Suprapubic skin (tissue), 4 donors: ENCODE results near the gene SSH3. TPM values are rescaled to one million over a fixed set of nuclear protein-coding genes. Genes with fewer than 3 reads are reported as not detected.

Experiments used
- DNase-seq, 2 donors: peaks; one replicate each; pipeline ENCODE4 v3.0.0-alpha.2; 2019; ENCODE audit warnings: low spot score in 2 of 2
- H3K27ac ChIP-seq: fragments of 200-600 bp; sonication (generic); one replicate; pipeline ENCODE4 v1.5.1; 2019
- H3K27me3 ChIP-seq: fragments of 200-600 bp; sonication (generic); one replicate; pipeline ENCODE4 v1.5.1; 2019
- H3K36me3 ChIP-seq: fragments of 200-600 bp; sonication (generic); one replicate; pipeline ENCODE4 v1.5.1; 2019
- H3K4me1 ChIP-seq: fragments of 200-600 bp; sonication (generic); one replicate; pipeline ENCODE4 v1.5.1; 2019
- H3K4me3 ChIP-seq: fragments of 200-600 bp; sonication (generic); one replicate; pipeline ENCODE4 v1.5.1; 2019; ENCODE audit warnings: mild to moderate bottlenecking
- H3K9me3 ChIP-seq: fragments of 200-600 bp; sonication (generic); one replicate; pipeline ENCODE4 v1.5.1; 2019
- CTCF ChIP-seq, 2 donors: fragments of 200-600 bp in 1 of 2; fragments of 450-650 bp in 1 of 2; sonication (generic) in 1 of 2; IDR thresholded peaks; one replicate each; pipeline ENCODE4 v1.5.1; 2016 to 2019; ENCODE audit warnings: antibody characterized with exemption in 2 of 2, mild to moderate bottlenecking in 1 of 2, moderate library complexity in 1 of 2
- EP300 ChIP-seq: sonication (generic); formaldehyde crosslinking; IDR thresholded peaks from one replicate; pipeline ENCODE4 v1.6.1; 2017; ENCODE audit warnings: antibody characterized with exemption
- POLR2A ChIP-seq, 2 donors: fragments of 450-650 bp; IDR thresholded peaks; one replicate each; pipeline ENCODE4 v1.6.1; 2017; ENCODE audit warnings: antibody characterized with exemption in 2 of 2, mild to moderate bottlenecking in 2 of 2, moderate library complexity in 2 of 2
- POLR2AphosphoS5 ChIP-seq, 3 donors: sonication (generic); formaldehyde crosslinking; IDR thresholded peaks; one replicate each; pipeline ENCODE4 v1.6.1; 2017; ENCODE audit warnings: antibody characterized with exemption in 3 of 3
- WGBS: methylation state at CpG from one replicate; pipeline ENCODE4 v1.1.5; 2018; 5-methylcytosine and 5-hydroxymethylcytosine counted together
- total RNA-seq, 4 donors: library from RNA; depleted of rRNA; stranded (reverse); fragments of >200 nt; gene quantifications; one replicate each; pipeline ENCODE4 v1.1.0, GENCODE V29; 2016

SSH3 gene
- total RNA-seq, 4 donors from 2014 or later = 49.4 to 107 (median 63.9) TPM

- H3K4me3 ChIP-seq = no peak overlapping the region
- peaks cover 78% of the 10 kb centered on the region for H3K36me3 ChIP-seq
- DNase-seq = peak in 1 of 2 donors; percentile 60
- H3K4me1 ChIP-seq = peaks cover 36% of the 10 kb centered on the region
- WGBS = 90% methylated on average over 13 of the region's 20 CpGs
- H3K27me3 ChIP-seq = no peaks in the 10 kb centered on the region
- TF ChIP-seq CTCF (IDR thresholded peaks at IDR 0.05) = no peak
- no peak for TF ChIP-seq POLR2A (IDR thresholded peaks at IDR 0.05)
- no peak overlapping the region for H3K27ac ChIP-seq
- H3K9me3 ChIP-seq = no peaks in the 10 kb centered on the region
Measured at GRCh38 chr11:67282155-67282875, 21.0 kb upstream of the SSH3 start.

GRCh38 chr11:67282876-67283371 lies 20.4 kb upstream of the SSH3 start:
- H3K27me3 ChIP-seq = no peaks in the 10 kb centered on the region
- no peak overlapping the region for H3K4me3 ChIP-seq
- DNase-seq = peak in 1 of 2 donors; percentile 58
- H3K9me3 ChIP-seq = no peaks in the 10 kb centered on the region
- H3K27ac ChIP-seq = peak overlapping the region; percentile 11
- peaks cover 78% of the 10 kb centered on the region for H3K36me3 ChIP-seq
- no peak for TF ChIP-seq EP300
- TF ChIP-seq POLR2A (IDR thresholded peaks at IDR 0.05) = no peak
- TF ChIP-seq CTCF (IDR thresholded peaks at IDR 0.05) = no peak
- no CpG with 5 or more reads among the region's 11 CpGs for WGBS
- peaks cover 36% of the 10 kb centered on the region for H3K4me1 ChIP-seq

- Histone ChIP-seq H3K36me3 (peaks cover 78% of the 10 kb centered on the region), H3K27ac (no peak overlapping the region), H3K4me1 (peaks cover 34% of the 10 kb centered on the region), H3K9me3 (no peaks in the 10 kb centered on the region), H3K27me3 (no peaks in the 10 kb centered on the region), H3K4me3 (no peak overlapping the region)
- WGBS = no CpG with 5 or more reads among the region's 13 CpGs
- TF ChIP-seq POLR2AphosphoS5 (IDR thresholded peaks at IDR 0.05) (no peak), EP300 (no peak), POLR2A (IDR thresholded peaks at IDR 0.05) (no peak), CTCF (IDR thresholded peaks at IDR 0.05) (no peak)
- DNase-seq = peak in 1 of 2 donors; percentile 62
Measured at GRCh38 chr11:67283481-67283963, 19.8 kb upstream of the SSH3 start.

GRCh38 chr11:67284811-67285540 lies 18.4 kb upstream of the SSH3 start:
- no peaks in the 10 kb centered on the region for H3K27me3 ChIP-seq
- H3K27ac ChIP-seq = peak overlapping the region; percentile 11
- H3K4me1 ChIP-seq = peaks cover 32% of the 10 kb centered on the region
- no peak for TF ChIP-seq CTCF (IDR thresholded peaks at IDR 0.05)
- TF ChIP-seq POLR2AphosphoS5 (IDR thresholded peaks at IDR 0.05) = no peak
- no peak overlapping the region for H3K4me3 ChIP-seq
- no peaks in the 10 kb centered on the region for H3K9me3 ChIP-seq
- H3K36me3 ChIP-seq = peaks cover 65% of the 10 kb centered on the region
- DNase-seq = no peak
- WGBS = 87% methylated on average over 36 of the region's 45 CpGs
